Hepatocyte (in vitro differentiated cells): ENCODE results near the gene MAIP1.

Experiments
- CTCF ChIP-seq: fragments of 200-600 bp; sonication (generic); IDR thresholded peaks from 2 replicates; pipeline ENCODE4 v1.5.1; 2016; ENCODE audit warnings: antibody characterized with exemption, mild to moderate bottlenecking; ENCODE audit not compliant: poor library complexity
- EZH2phosphoT487 ChIP-seq: fragments of 200-600 bp; sonication (generic); IDR thresholded peaks from one replicate; pipeline ENCODE4 v1.6.1; 2018; ENCODE audit warnings: antibody characterized with exemption, mild to moderate bottlenecking, low read depth, moderate library complexity; ENCODE audit not compliant: unreplicated experiment, severe bottlenecking

- TF ChIP-seq CTCF (no peak), EZH2phosphoT487 (no peak)
Measured at GRCh38 chr2:199972088-199972626, 16.8 kb downstream of the MAIP1 start.
